Suprapubic skin (tissue), 4 donors: ENCODE measurements around the gene SLC25A11. TPM values are rescaled to one million over a fixed set of nuclear protein-coding genes. Genes with fewer than 3 reads are reported as not detected.

Source experiments
- DNase-seq, 2 donors: peaks; one replicate each; pipeline ENCODE4 v3.0.0-alpha.2; 2019; ENCODE audit warnings: low spot score in 2 of 2
- H3K27ac ChIP-seq: fragments of 200-600 bp; sonication (generic); one replicate; pipeline ENCODE4 v1.5.1; 2019
- H3K27me3 ChIP-seq: fragments of 200-600 bp; sonication (generic); one replicate; pipeline ENCODE4 v1.5.1; 2019
- H3K36me3 ChIP-seq: fragments of 200-600 bp; sonication (generic); one replicate; pipeline ENCODE4 v1.5.1; 2019
- H3K4me1 ChIP-seq: fragments of 200-600 bp; sonication (generic); one replicate; pipeline ENCODE4 v1.5.1; 2019
- H3K4me3 ChIP-seq: fragments of 200-600 bp; sonication (generic); one replicate; pipeline ENCODE4 v1.5.1; 2019; ENCODE audit warnings: mild to moderate bottlenecking
- H3K9me3 ChIP-seq: fragments of 200-600 bp; sonication (generic); one replicate; pipeline ENCODE4 v1.5.1; 2019
- EP300 ChIP-seq: sonication (generic); formaldehyde crosslinking; IDR thresholded peaks from one replicate; pipeline ENCODE4 v1.6.1; 2017; ENCODE audit warnings: antibody characterized with exemption
- POLR2A ChIP-seq, 2 donors: fragments of 450-650 bp; IDR thresholded peaks; one replicate each; pipeline ENCODE4 v1.6.1; 2017; ENCODE audit warnings: antibody characterized with exemption in 2 of 2, mild to moderate bottlenecking in 2 of 2, moderate library complexity in 2 of 2
- POLR2AphosphoS5 ChIP-seq, 3 donors: sonication (generic); formaldehyde crosslinking; IDR thresholded peaks; one replicate each; pipeline ENCODE4 v1.6.1; 2017; ENCODE audit warnings: antibody characterized with exemption in 3 of 3
- WGBS: methylation state at CpG from one replicate; pipeline ENCODE4 v1.1.5; 2018; 5-methylcytosine and 5-hydroxymethylcytosine counted together
- total RNA-seq, 4 donors: library from RNA; depleted of rRNA; stranded (reverse); fragments of >200 nt; gene quantifications; one replicate each; pipeline ENCODE4 v1.1.0, GENCODE V29; 2016
- TF ChIP-seq, protein P1 (sequence below), 2 donors: fragments of 200-600 bp in 1 of 2; fragments of 450-650 bp in 1 of 2; sonication (generic) in 1 of 2; IDR thresholded peaks; one replicate each; pipeline ENCODE4 v1.5.1; 2016 to 2019; ENCODE audit warnings: antibody characterized with exemption in 2 of 2, mild to moderate bottlenecking in 1 of 2, moderate library complexity in 1 of 2

The SLC25A11 gene
- total RNA-seq = 10 to 100 TPM; 35.7 to 74.3 (median 41.6) TPM

GRCh38 chr17:4939796-4940554 is at the start of gene SLC25A11, which contains the start of gene RNF167:
TSS of gene SLC25A11 (minus strand) at chr17:4940046. CDS start at chr17:4939910, 136 bp downstream.
TSS of gene RNF167 (plus strand) at chr17:4940268. CDS start at chr17:4940910, 642 bp downstream.
- DNase-seq = peak; percentile 98 to 99
- no peak for TF ChIP-seq EP300
- TF ChIP-seq, protein P1, sequence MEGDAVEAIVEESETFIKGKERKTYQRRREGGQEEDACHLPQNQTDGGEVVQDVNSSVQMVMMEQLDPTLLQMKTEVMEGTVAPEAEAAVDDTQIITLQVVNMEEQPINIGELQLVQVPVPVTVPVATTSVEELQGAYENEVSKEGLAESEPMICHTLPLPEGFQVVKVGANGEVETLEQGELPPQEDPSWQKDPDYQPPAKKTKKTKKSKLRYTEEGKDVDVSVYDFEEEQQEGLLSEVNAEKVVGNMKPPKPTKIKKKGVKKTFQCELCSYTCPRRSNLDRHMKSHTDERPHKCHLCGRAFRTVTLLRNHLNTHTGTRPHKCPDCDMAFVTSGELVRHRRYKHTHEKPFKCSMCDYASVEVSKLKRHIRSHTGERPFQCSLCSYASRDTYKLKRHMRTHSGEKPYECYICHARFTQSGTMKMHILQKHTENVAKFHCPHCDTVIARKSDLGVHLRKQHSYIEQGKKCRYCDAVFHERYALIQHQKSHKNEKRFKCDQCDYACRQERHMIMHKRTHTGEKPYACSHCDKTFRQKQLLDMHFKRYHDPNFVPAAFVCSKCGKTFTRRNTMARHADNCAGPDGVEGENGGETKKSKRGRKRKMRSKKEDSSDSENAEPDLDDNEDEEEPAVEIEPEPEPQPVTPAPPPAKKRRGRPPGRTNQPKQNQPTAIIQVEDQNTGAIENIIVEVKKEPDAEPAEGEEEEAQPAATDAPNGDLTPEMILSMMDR (IDR thresholded peaks at IDR 0.05) = no peak
- peak in 1 of 2 donors; percentile 56 for TF ChIP-seq POLR2A (IDR thresholded peaks at IDR 0.05)
- peak in 2 of 3 donors; percentile 6 to 67 for TF ChIP-seq POLR2AphosphoS5 (IDR thresholded peaks at IDR 0.05)
- peaks cover 56% of the 10 kb centered on the region for H3K4me1 ChIP-seq
- peaks cover 54% of the 10 kb centered on the region for H3K36me3 ChIP-seq
- H3K4me3 ChIP-seq = peak within 1 kb of the TSS; percentile 68
- H3K9me3 ChIP-seq = no peaks in the 10 kb centered on the region
- H3K27me3 ChIP-seq = no peaks in the 10 kb centered on the region
- peak within 1 kb of the TSS; percentile 96 for H3K27ac ChIP-seq
- WGBS = under 1% methylated on average over 39 of the region's 72 CpGs

DNA sequence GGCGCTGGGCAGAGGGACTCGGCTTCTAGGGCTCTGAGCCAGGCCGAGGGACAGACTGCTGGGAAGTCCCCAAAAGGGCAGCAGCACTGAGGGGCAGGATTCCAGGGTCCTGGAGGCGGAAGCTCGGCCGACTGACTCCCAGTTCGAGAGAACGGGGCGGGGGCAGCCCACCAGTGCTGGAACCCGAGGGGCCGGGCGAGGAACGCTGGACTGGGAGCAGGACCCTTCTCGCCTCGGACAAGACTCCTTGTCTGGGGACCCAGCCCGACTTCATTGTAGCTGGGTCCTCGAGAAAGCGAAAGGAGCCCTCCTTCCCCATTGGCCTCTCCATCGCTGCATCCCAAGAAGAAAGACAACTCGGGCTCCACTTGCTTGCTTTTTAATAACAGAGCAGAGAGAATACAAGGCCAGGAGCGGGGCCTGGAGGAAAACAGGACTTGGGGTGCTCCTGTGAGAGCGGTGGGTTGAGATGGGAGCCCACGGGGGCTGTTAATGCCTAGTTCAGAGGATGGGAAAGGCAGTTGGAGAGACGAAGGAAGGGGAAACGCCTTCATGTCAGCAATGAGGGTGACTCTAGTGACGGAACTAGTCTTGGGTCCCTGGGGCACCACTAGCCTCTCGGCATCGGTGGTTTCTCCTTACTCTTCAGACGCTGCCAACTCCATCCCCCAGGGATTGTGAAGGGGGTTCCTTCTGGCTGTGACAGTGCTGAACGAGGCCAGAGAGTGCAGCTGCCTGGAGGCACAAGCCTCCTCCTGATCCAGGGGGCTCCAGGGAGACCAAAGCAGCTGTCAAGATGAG is 48.1 kb upstream of the SLC25A11 start:
- DNase-seq = no peak
- peaks cover 27% of the 10 kb centered on the region for H3K4me1 ChIP-seq
- H3K9me3 ChIP-seq = no peaks in the 10 kb centered on the region
- no peaks in the 10 kb centered on the region for H3K27me3 ChIP-seq
- peak overlapping the region; percentile 84 for H3K4me3 ChIP-seq
- H3K36me3 ChIP-seq = peaks cover 10% of the 10 kb centered on the region
- TF ChIP-seq, protein P1 (IDR thresholded peaks at IDR 0.05) = no peak
- no peak for TF ChIP-seq POLR2AphosphoS5 (IDR thresholded peaks at IDR 0.05)
- WGBS = 3% methylated on average over 14 of the region's 30 CpGs
- H3K27ac ChIP-seq = peak overlapping the region; percentile 89

GRCh38 chr17:4986951-4987766 is 47.3 kb upstream of the SLC25A11 start, which contains the start of gene CAMTA2:
TSS of gene CAMTA2 (minus strand) at chr17:4987675. CDS start at chr17:4986222, 1,453 bp downstream.
- Histone ChIP-seq H3K36me3 (peaks cover 18% of the 10 kb centered on the region), H3K27me3 (no peaks in the 10 kb centered on the region), H3K4me1 (peaks cover 27% of the 10 kb centered on the region), H3K27ac (peak within 1 kb of the TSS; percentile 89), H3K4me3 (peak within 1 kb of the TSS; percentile 84), H3K9me3 (no peaks in the 10 kb centered on the region)
- no peak for TF ChIP-seq POLR2AphosphoS5 (IDR thresholded peaks at IDR 0.05)
- TF ChIP-seq EP300 = no peak
- TF ChIP-seq POLR2A (IDR thresholded peaks at IDR 0.05) = peak in 1 of 2 donors; percentile 70
- TF ChIP-seq, protein P1 (IDR thresholded peaks at IDR 0.05) = peak in 1 of 2 donors; percentile 65
- 7% methylated on average over 10 of the region's 78 CpGs for WGBS
- DNase-seq = peak; percentile 94 to 96

- Histone ChIP-seq H3K27me3 (no peaks in the 10 kb centered on the region), H3K4me3 (peak overlapping the region; percentile 84), H3K9me3 (no peaks in the 10 kb centered on the region), H3K4me1 (peaks cover 27% of the 10 kb centered on the region), H3K27ac (peak overlapping the region; percentile 89), H3K36me3 (peaks cover 26% of the 10 kb centered on the region)
- 21% methylated on average over 4 of the region's 5 CpGs for WGBS
- no peak for DNase-seq
- TF ChIP-seq POLR2A (IDR thresholded peaks at IDR 0.05) = no peak
- TF ChIP-seq EP300 = no peak
- TF ChIP-seq POLR2AphosphoS5 (IDR thresholded peaks at IDR 0.05) = no peak
- TF ChIP-seq, protein P1 (IDR thresholded peaks at IDR 0.05) = no peak
Observed at GRCh38 chr17:4986403-4986802, 46.6 kb upstream of the SLC25A11 start.
